Dendritic cell treated with granulocyte-macrophage colony-stimulating factor and Interleukin-4, amounts not matched to agents 40 ng/mL and 50 ng/mL, for 4 days (primary cell): ENCODE results near the gene OR5K2.

Source experiments
- H3K27ac Mint-ChIP-seq: one replicate; pipeline ENCODE4 v1.8.0; 2022; ENCODE audit warnings: mild to moderate bottlenecking, mixed read lengths
- H3K27me3 Mint-ChIP-seq: one replicate; pipeline ENCODE4 v1.8.0; 2022; ENCODE audit warnings: mild to moderate bottlenecking, mixed read lengths
- H3K36me3 Mint-ChIP-seq: one replicate; pipeline ENCODE4 v1.8.0; 2022; ENCODE audit warnings: low read depth, mixed read lengths
- H3K4me1 Mint-ChIP-seq: one replicate; pipeline ENCODE4 v1.8.0; 2022; ENCODE audit warnings: low read depth, mixed read lengths
- H3K4me3 Mint-ChIP-seq: one replicate; pipeline ENCODE4 v1.8.0; 2022; ENCODE audit warnings: mild to moderate bottlenecking, moderate library complexity, mixed read lengths
- H3K9me3 Mint-ChIP-seq: one replicate; pipeline ENCODE4 v1.8.0; 2022; ENCODE audit warnings: mixed read lengths
- intact Hi-C: fragments of 100-400 bp; cut with micrococcal nuclease; formaldehyde crosslinking; loops from one replicate; pipeline ENCODE4 v1.15.0; 2022

The OR5K2 gene

GRCh38 chr3:98508582-98508981 lies 11.1 kb downstream of the OR5K2 start:
- intact Hi-C loops = no loop called here
- Mint-ChIP-seq H3K36me3 (peaks cover 25% of the 10 kb centered on the region), H3K27ac (no peak overlapping the region), H3K9me3 (no peaks in the 10 kb centered on the region), H3K27me3 (no peaks in the 10 kb centered on the region), H3K4me1 (no peaks in the 10 kb centered on the region), H3K4me3 (no peak overlapping the region)

GRCh38 chr3:98512576-98512975 lies 15.1 kb downstream of the OR5K2 start:
- H3K36me3 Mint-ChIP-seq = peaks cover 48% of the 10 kb centered on the region
- H3K27me3 Mint-ChIP-seq = no peaks in the 10 kb centered on the region
- H3K4me3 Mint-ChIP-seq = no peak overlapping the region
- H3K27ac Mint-ChIP-seq = no peak overlapping the region
- intact Hi-C loops = no loop called here
- H3K9me3 Mint-ChIP-seq = no peaks in the 10 kb centered on the region
- no peaks in the 10 kb centered on the region for H3K4me1 Mint-ChIP-seq

GRCh38 chr3:98513091-98513511 lies 15.6 kb downstream of the OR5K2 start:
- H3K27me3 Mint-ChIP-seq = no peaks in the 10 kb centered on the region
- no peaks in the 10 kb centered on the region for H3K4me1 Mint-ChIP-seq
- no peak overlapping the region for H3K4me3 Mint-ChIP-seq
- H3K9me3 Mint-ChIP-seq = no peaks in the 10 kb centered on the region
- H3K27ac Mint-ChIP-seq = no peak overlapping the region
- intact Hi-C loops = no loop called here
- H3K36me3 Mint-ChIP-seq = peaks cover 49% of the 10 kb centered on the region

- Mint-ChIP-seq H3K36me3 (peaks cover 56% of the 10 kb centered on the region), H3K27ac (no peak overlapping the region)
Observed at GRCh38 chr3:98513736-98514135, 16.3 kb downstream of the OR5K2 start.

GRCh38 chr3:98514948-98515347 lies 17.5 kb downstream of the OR5K2 start:
- Mint-ChIP-seq H3K27ac (no peak overlapping the region), H3K27me3 (no peaks in the 10 kb centered on the region), H3K9me3 (no peaks in the 10 kb centered on the region), H3K4me1 (peaks cover 13% of the 10 kb centered on the region), H3K36me3 (peaks cover 68% of the 10 kb centered on the region), H3K4me3 (no peak overlapping the region)
- intact Hi-C loops = no loop called here

More at GRCh38 chr3:98513736-98514135, 16.3 kb downstream of the OR5K2 start:
- Mint-ChIP-seq H3K4me3 (no peak overlapping the region), H3K27me3 (no peaks in the 10 kb centered on the region), H3K4me1 (peaks cover under 1% of the 10 kb centered on the region), H3K9me3 (no peaks in the 10 kb centered on the region)
- intact Hi-C loops = no loop called here

GRCh38 chr3:98518816-98519215 lies 21.3 kb downstream of the OR5K2 start:
- Mint-ChIP-seq H3K4me3 (no peak overlapping the region), H3K4me1 (peaks cover 35% of the 10 kb centered on the region)

GRCh38 chr3:98519351-98519750 lies 21.9 kb downstream of the OR5K2 start:
- Mint-ChIP-seq H3K27ac (no peak overlapping the region), H3K36me3 (peaks cover 69% of the 10 kb centered on the region), H3K4me1 (peaks cover 35% of the 10 kb centered on the region), H3K9me3 (no peaks in the 10 kb centered on the region), H3K4me3 (no peak overlapping the region), H3K27me3 (no peaks in the 10 kb centered on the region)
- intact Hi-C loops = no loop called here

More at GRCh38 chr3:98518816-98519215, 21.3 kb downstream of the OR5K2 start:
- intact Hi-C loops = no loop called here
- Mint-ChIP-seq H3K27ac (no peak overlapping the region), H3K9me3 (no peaks in the 10 kb centered on the region), H3K36me3 (peaks cover 74% of the 10 kb centered on the region), H3K27me3 (no peaks in the 10 kb centered on the region)

GRCh38 chr3:98521897-98522543 lies 24.5 kb downstream of the OR5K2 start:
- H3K4me3 Mint-ChIP-seq = peak overlapping the region; percentile 85
- H3K27me3 Mint-ChIP-seq = no peaks in the 10 kb centered on the region
- intact Hi-C loops = loop anchor here (1.0 to 10.0 kb wide), 7 partner anchors 40 to 757 kb away; partner anchors contain the start of genes ARL6, CPOX, CRYBG3 and DCBLD2
- H3K27ac Mint-ChIP-seq = peak overlapping the region; percentile 98
- peaks cover 35% of the 10 kb centered on the region for H3K4me1 Mint-ChIP-seq
- peaks cover 53% of the 10 kb centered on the region for H3K36me3 Mint-ChIP-seq
- H3K9me3 Mint-ChIP-seq = no peaks in the 10 kb centered on the region

GRCh38 chr3:98522544-98523281 lies 25.2 kb downstream of the OR5K2 start, which contains the start of gene CLDND1:
Gene CLDND1 (minus strand): TSS chr3:98522902. CDS start chr3:98521424, 1,478 bp downstream.
- Mint-ChIP-seq H3K27me3 (no peaks in the 10 kb centered on the region), H3K36me3 (peaks cover 49% of the 10 kb centered on the region), H3K4me1 (peaks cover 35% of the 10 kb centered on the region), H3K4me3 (peak within 1 kb of the TSS; percentile 85), H3K27ac (peak within 1 kb of the TSS; percentile 98), H3K9me3 (no peaks in the 10 kb centered on the region)
- intact Hi-C loops = loop anchor here (1.0 to 10.0 kb wide), 7 partner anchors 40 to 758 kb away; partner anchors contain the start of genes ARL6, CPOX, CRYBG3 and DCBLD2

- Mint-ChIP-seq H3K9me3 (no peaks in the 10 kb centered on the region), H3K4me3 (no peak overlapping the region), H3K4me1 (peaks cover 17% of the 10 kb centered on the region), H3K36me3 (peaks cover 22% of the 10 kb centered on the region), H3K27me3 (no peaks in the 10 kb centered on the region), H3K27ac (no peak overlapping the region)
- intact Hi-C loops = loop anchor here (10.0 kb wide), 2 partner anchors 289 to 701 kb away; partner anchors contain the start of gene CRYBG3
Observed at GRCh38 chr3:98525494-98525893, 28.0 kb downstream of the OR5K2 start.

GRCh38 chr3:98528474-98529346 lies 31.2 kb downstream of the OR5K2 start:
- Mint-ChIP-seq H3K4me3 (no peak overlapping the region), H3K36me3 (no peaks in the 10 kb centered on the region), H3K9me3 (no peaks in the 10 kb centered on the region), H3K4me1 (peaks cover 7% of the 10 kb centered on the region), H3K27ac (no peak overlapping the region), H3K27me3 (peaks cover 5% of the 10 kb centered on the region)
- intact Hi-C loops = loop anchor here (10.0 kb wide), 2 partner anchors 286 to 704 kb away; partner anchors contain the start of gene CRYBG3

- intact Hi-C loops = loop anchor here (10.0 kb wide), 2 partner anchors 285 to 705 kb away; partner anchors contain the start of gene CRYBG3
- no peak overlapping the region for H3K4me3 Mint-ChIP-seq
- peaks cover 5% of the 10 kb centered on the region for H3K27me3 Mint-ChIP-seq
- H3K9me3 Mint-ChIP-seq = no peaks in the 10 kb centered on the region
- H3K27ac Mint-ChIP-seq = no peak overlapping the region
- H3K36me3 Mint-ChIP-seq = no peaks in the 10 kb centered on the region
- H3K4me1 Mint-ChIP-seq = peaks cover 7% of the 10 kb centered on the region
Observed at GRCh38 chr3:98529856-98530459, 32.5 kb downstream of the OR5K2 start.

- peaks cover 5% of the 10 kb centered on the region for H3K27me3 Mint-ChIP-seq
- no peaks in the 10 kb centered on the region for H3K9me3 Mint-ChIP-seq
- no peaks in the 10 kb centered on the region for H3K36me3 Mint-ChIP-seq
- intact Hi-C loops = no loop called here
- peaks cover 7% of the 10 kb centered on the region for H3K4me1 Mint-ChIP-seq
- H3K4me3 Mint-ChIP-seq = no peak overlapping the region
- H3K27ac Mint-ChIP-seq = no peak overlapping the region
Observed at GRCh38 chr3:98530676-98531075, 33.2 kb downstream of the OR5K2 start.
